ENCODE results near the gene VWA3B.
"Not testable (repeated sequence)": the region's sequence is repeated elsewhere in the genome, so short reads cannot be mapped to it uniquely, and the experiment has no call there.

VWA3B gene

GRCh38 chr2:98253461-98254070 is 166.6 kb downstream of the VWA3B start:
- no peak for DNase-seq

GRCh38 chr2:98254504-98255059 is 167.6 kb downstream of the VWA3B start:
- no peak for DNase-seq

GRCh38 chr2:98258906-98259305 is 171.9 kb downstream of the VWA3B start:
- DNase-seq: no peak

- DNase-seq: no peak
These were observed 176.4 kb downstream of the VWA3B start for GRCh38 chr2:98263362-98263761.

- DNase-seq: not testable (repeated sequence)
These were observed 181.3 kb downstream of the VWA3B start for GRCh38 chr2:98268225-98268624.

GRCh38 chr2:98269274-98269673 is 182.3 kb downstream of the VWA3B start:
- DNase-seq: no peak

- DNase-seq: no peak
These were observed 182.9 kb downstream of the VWA3B start for GRCh38 chr2:98269830-98270229.

GRCh38 chr2:98277162-98277859 is 190.3 kb downstream of the VWA3B start:
- no peak for DNase-seq

GRCh38 chr2:98278074-98278473 is 191.1 kb downstream of the VWA3B start:
- no peak for DNase-seq

- no peak for DNase-seq
These were observed 193.6 kb downstream of the VWA3B start for GRCh38 chr2:98280376-98281102.

GRCh38 chr2:98281607-98282006 is 194.6 kb downstream of the VWA3B start:
- DNase-seq: no peak

GRCh38 chr2:98282109-98282508 is 195.1 kb downstream of the VWA3B start:
- no peak for DNase-seq

GRCh38 chr2:98293030-98293429 is 206.1 kb downstream of the VWA3B start:
- DNase-seq: no peak

- no peak for DNase-seq
These were observed 207.1 kb downstream of the VWA3B start for GRCh38 chr2:98293931-98294687.

GRCh38 chr2:98294711-98295110 is 207.7 kb downstream of the VWA3B start:
- DNase-seq: no peak

GRCh38 chr2:98295275-98295674 is 208.3 kb downstream of the VWA3B start:
- no peak for DNase-seq

GRCh38 chr2:98295721-98296414 is 208.9 kb downstream of the VWA3B start:
- no peak for DNase-seq

GRCh38 chr2:98296440-98296839 is 209.5 kb downstream of the VWA3B start:
- DNase-seq: no peak

- DNase-seq: no peak
These were observed 211.1 kb downstream of the VWA3B start for GRCh38 chr2:98297817-98298682.

GRCh38 chr2:98298683-98299164 is 211.8 kb downstream of the VWA3B start:
- DNase-seq: no peak

- DNase-seq: no peak
These were observed 212.4 kb downstream of the VWA3B start for GRCh38 chr2:98299211-98299905.
